Measurements from ENCODE around the gene CIB4. TPM values are rescaled to one million over a fixed set of nuclear protein-coding genes. Genes with fewer than 3 reads are reported as not detected.

CIB4 gene
- total and polyA plus RNA-seq, 12 donors: not detected

DNA sequence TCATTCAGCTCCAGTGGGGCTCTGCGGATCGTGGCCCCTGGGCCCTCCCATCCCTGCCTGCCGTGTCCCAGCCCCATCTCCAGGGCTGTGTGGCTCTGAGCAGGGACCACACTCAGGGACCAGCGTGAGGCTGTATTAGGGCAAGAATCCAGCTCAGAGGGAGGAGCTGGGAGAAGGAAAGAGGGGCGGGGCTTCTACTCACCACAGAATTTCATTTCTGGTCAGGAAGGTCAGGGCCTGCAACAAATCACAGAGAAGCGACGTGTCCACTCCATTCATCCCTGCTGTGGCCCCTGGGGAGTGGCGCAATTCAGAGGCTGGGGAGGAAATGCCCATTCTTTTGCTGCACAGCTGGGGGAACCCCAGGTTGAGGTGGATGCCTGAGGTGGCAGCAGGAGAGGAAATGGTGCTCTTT, 828 bp downstream of the CIB4 start:
- ATAC-seq: peak in 1 of 8 donors; percentile 33
- H3K4me1 ChIP-seq: peaks cover 0 to 4% (median 0%) of the 10 kb centered on the region in 9 donors
- H3K4me3 ChIP-seq: no peak overlapping the region
- H3K27ac ChIP-seq: no peak overlapping the region
- H3K27me3 ChIP-seq: peaks cover 0 to 50% (median 40%) of the 10 kb centered on the region in 7 donors
- 40 to 51% methylated on average over 8 of the region's 8 CpGs for WGBS, 2 donors
- H3K36me3 ChIP-seq: no peaks in the 10 kb centered on the region
- no peak for DNase-seq
- H3K9me3 ChIP-seq: no peaks in the 10 kb centered on the region
- intact Hi-C loops (cut with DNase I): no loop called here
- TF ChIP-seq, protein P1, sequence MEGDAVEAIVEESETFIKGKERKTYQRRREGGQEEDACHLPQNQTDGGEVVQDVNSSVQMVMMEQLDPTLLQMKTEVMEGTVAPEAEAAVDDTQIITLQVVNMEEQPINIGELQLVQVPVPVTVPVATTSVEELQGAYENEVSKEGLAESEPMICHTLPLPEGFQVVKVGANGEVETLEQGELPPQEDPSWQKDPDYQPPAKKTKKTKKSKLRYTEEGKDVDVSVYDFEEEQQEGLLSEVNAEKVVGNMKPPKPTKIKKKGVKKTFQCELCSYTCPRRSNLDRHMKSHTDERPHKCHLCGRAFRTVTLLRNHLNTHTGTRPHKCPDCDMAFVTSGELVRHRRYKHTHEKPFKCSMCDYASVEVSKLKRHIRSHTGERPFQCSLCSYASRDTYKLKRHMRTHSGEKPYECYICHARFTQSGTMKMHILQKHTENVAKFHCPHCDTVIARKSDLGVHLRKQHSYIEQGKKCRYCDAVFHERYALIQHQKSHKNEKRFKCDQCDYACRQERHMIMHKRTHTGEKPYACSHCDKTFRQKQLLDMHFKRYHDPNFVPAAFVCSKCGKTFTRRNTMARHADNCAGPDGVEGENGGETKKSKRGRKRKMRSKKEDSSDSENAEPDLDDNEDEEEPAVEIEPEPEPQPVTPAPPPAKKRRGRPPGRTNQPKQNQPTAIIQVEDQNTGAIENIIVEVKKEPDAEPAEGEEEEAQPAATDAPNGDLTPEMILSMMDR (IDR thresholded peaks at IDR 0.05): no peak

DNA sequence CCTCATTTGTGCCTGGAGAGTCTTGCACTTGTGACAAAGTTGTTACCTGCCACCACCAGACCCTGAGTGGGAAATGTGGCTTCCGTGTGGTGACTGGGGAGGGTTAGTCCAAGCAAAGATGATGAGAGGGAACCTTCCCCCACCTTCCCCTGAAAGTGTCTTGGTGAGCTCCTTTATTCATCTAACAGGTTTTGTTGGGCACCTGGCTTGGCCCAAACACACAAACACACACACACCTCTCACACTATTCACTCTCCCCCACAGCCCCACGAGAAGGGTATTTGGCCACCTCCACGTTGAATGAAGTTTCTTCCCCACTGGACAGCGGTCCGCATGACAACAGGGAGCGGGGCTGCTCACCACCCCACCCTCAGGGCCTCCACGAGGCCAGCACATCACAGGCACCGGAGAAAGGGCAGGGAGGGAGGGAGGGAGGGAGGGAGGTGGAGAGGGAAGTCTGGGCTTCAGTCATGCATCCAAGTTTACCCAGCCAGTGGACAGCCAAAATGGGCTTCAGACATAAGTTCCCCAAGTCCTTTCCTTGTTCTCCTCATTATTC, 1.4 kb downstream of the CIB4 start:
- DNase-seq (no peak), ATAC-seq (no peak)
- intact Hi-C loops (cut with DNase I): no loop called here
- WGBS, 2 donors: 73 to 74% methylated on average over 8 of the region's 8 CpGs
- TF ChIP-seq, protein P1 (IDR thresholded peaks at IDR 0.05): no peak
- peaks cover 0 to 46% (median 35%) of the 10 kb centered on the region in 7 donors for H3K27me3 ChIP-seq
- no peak overlapping the region for H3K4me3 ChIP-seq
- H3K27ac ChIP-seq: no peak overlapping the region
- H3K36me3 ChIP-seq: no peaks in the 10 kb centered on the region
- no peaks in the 10 kb centered on the region for H3K9me3 ChIP-seq
- peaks cover 0 to 4% (median 0%) of the 10 kb centered on the region in 9 donors for H3K4me1 ChIP-seq

DNA sequence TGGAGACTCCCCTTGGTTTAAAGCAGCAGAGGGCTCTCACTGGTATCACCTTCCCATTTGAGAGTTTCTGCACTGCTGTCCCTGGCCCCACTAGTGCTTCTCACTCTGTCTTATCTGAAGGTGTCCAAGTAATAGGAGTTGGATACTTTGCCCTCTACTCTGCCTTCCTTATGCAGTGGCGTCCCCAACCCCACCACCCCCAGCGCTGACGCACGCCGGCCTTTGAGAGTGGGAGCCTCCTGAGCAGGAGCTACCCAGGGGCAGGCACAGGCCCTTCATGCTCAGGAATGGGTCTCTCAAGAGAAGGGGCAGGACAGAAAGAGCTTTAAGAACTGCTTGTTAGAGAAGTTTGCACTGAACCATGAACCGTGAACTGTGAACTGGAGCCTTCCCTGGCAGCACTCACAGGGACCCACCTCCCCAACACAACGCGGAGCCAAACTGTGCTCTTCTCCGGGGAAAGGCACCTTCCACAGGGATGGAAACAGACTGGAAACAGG, 3.3 kb downstream of the CIB4 start:
- peaks cover 0 to 4% (median 0%) of the 10 kb centered on the region in 9 donors for H3K4me1 ChIP-seq
- intact Hi-C loops (cut with DNase I): no loop called here
- no peaks in the 10 kb centered on the region for H3K9me3 ChIP-seq
- 86 to 89% methylated on average over 9 of the region's 9 CpGs for WGBS, 2 donors
- no peaks in the 10 kb centered on the region for H3K36me3 ChIP-seq
- ATAC-seq: no peak
- TF ChIP-seq, protein P1 (IDR thresholded peaks at IDR 0.05): no peak
- no peak overlapping the region for H3K27ac ChIP-seq
- peaks cover 0 to 36% (median 23%) of the 10 kb centered on the region in 7 donors for H3K27me3 ChIP-seq
- no peak overlapping the region for H3K4me3 ChIP-seq
- DNase-seq: no peak

GRCh38 chr2:26636935-26637334, 4.2 kb downstream of the CIB4 start:
- no peaks in the 10 kb centered on the region for H3K36me3 ChIP-seq
- TF ChIP-seq, protein P1 (IDR thresholded peaks at IDR 0.05): no peak
- no peak overlapping the region for H3K4me3 ChIP-seq
- no peak for DNase-seq
- peaks cover 0 to 32% (median 21%) of the 10 kb centered on the region in 7 donors for H3K27me3 ChIP-seq
- WGBS, 2 donors: 85 to 91% methylated on average over 6 of the region's 6 CpGs
- H3K4me1 ChIP-seq: peaks cover 0 to 4% (median 0%) of the 10 kb centered on the region in 9 donors
- no peaks in the 10 kb centered on the region for H3K9me3 ChIP-seq
- no peak overlapping the region for H3K27ac ChIP-seq
- intact Hi-C loops (cut with DNase I): no loop called here
- ATAC-seq: no peak

Measured in heart right ventricle (tissue), 16 donors.